HG02870 (cell line): ENCODE results near the gene ALKBH6.
A peak's percentile ranks its signal among the peaks of the same experiment; 100 is the strongest.

ENCODE experiments used
- ATAC-seq: cut with Tn5 transposase; IDR thresholded peaks from one replicate; pipeline ENCODE4 v1.9.1; 2021; ENCODE audit warnings: mild to moderate bottlenecking, moderate library complexity; ENCODE audit not compliant: unreplicated experiment

The ALKBH6 gene

GRCh38 chr19:36030264-36031148 lies 16.5 kb upstream of the ALKBH6 start:
- no peak for ATAC-seq

DNA sequence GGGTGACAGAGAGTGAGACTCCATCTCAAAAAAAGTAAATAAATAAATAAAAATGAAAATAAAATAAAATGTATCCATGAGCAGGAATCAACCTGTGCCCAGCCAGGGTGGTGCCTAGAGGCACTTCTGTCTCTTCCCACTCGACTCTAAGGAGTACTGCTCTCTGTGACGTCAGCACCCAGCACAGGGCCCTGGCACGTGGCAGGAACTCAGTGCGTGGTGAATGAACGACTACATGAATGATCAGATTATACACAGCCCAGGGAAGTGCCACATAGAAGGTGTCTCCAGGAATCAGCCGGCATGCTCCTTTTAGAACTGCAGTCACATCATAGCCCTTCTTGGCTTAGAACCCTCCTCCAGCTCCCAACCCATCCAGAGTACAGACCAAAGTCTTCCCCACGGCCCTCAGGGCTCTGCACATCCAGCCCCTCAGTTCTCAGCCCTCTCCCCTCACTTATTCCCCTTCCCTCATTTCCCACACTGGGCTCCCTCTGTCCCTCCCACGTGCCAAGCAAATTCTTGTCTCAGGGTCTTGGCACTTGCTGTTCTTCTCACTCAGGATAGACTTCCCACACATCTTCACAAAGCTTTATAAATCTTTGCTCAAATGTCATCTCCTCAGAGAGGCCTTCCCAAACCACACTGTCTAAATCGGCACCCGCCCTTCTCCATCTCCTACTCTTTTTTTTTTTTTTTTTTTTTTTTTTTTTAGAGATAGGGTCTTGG lies 14.5 kb upstream of the ALKBH6 start:
- ATAC-seq = no peak

DNA sequence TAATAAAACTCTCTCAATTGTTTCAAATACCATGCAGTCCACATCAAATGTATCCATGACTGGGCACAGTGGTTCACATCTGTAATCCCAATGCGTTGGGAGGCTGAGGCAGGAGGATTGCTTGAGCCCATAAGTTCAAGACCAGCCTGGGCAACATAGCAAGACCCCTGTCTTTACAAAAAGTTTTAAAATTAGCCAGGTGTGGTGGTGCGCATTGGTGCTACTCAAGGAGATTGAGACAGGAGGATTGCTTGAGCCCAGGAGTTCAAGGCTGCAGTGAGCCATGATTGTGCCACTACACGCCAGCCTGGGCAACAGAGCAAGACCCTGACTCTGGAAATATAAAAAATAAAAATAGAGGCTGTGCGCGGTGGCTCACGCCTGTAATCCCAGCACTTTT lies 13.7 kb upstream of the ALKBH6 start:
- ATAC-seq = no peak

GRCh38 chr19:36026091-36026876 lies 12.3 kb upstream of the ALKBH6 start:
- ATAC-seq = no peak

- no peak for ATAC-seq
Measured at GRCh38 chr19:36025541-36025940, 11.5 kb upstream of the ALKBH6 start.

GRCh38 chr19:36023432-36023831 lies 9.4 kb upstream of the ALKBH6 start:
- ATAC-seq = no peak

DNA sequence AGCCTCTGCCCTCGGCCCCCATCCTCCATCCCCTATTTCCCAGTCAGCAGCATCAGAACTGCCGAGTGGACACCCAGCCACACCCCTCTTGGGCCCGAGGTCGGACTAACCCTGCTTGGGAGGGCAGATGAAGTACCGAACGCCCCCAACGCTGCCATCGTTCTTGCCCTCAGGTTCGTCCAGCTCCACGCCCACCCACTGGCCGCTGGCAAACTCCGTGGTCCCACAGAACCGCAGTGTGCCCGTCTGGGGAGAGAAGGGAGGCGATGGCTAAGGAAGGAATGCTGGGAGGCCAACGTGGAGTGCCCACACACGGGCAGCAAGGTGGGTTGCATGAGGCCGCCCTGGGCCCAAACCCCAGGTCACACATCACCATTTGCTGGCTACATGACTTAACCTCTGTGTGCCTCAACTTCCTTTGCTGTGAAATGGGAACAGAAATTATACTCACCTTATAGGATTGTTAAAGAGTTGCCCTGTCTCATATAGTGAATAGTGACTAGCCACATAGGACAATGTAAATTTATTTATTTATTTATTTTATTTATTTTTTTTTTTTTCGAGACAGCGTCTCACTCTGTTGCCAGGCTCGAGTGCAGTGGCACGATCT lies 5.2 kb upstream of the ALKBH6 start:
- ATAC-seq = no peak

DNA sequence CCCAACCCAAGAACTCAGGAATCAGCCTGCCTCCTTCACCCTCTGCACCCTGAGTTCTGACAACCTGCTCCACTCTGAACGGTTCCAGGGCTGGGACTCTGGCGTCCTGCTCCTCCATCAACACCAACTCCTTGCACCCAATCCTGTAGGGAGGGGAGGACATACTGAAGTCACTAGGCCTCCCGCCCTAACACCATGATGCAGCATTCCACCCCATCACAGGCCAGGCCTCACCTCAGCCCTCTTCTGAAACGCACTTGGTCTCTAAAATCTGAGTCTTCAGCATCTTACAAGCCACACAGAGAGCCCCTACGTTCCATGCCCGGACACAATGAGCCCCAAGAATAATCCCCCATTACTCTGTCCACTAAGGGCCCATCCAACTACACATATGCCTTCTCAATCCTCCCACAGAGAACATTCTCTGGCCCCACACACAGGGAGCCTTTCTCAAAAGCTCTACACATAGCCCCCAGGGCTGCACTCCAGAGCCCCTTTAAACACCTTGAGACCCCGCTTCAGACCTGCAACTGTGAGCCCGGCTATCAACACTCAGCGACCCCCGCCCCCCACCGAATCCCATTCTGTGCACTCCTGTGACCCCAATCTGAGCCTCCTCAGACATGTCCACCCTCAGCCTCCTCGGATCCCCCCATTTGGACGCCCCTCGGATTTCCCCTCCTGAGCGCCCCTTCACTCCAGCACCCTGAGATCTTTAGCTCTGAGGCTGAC lies 567 bp downstream of the ALKBH6 start:
- no peak for ATAC-seq

DNA sequence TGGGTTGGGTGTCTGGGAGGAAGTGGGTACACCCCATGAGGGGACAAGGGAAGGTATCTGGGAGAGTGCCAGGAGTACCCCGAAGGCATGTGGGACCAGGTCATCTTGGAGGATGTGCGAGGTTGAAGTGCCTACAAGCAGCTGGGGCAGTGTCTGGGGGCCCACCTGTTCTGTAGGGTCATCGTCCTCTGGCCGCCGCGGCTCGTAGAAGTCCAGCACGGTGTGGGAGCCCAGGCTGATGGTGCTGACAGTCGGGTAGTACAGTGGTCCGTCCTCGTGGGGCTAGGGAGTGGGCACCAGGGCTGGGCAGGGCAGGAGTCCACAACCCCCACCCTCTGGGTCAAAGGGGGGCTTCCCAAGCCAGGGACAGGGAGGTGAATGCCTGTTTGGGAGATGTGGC lies 3.6 kb downstream of the ALKBH6 start:
- no peak for ATAC-seq

GRCh38 chr19:36009633-36010379 lies 4.2 kb downstream of the ALKBH6 start:
- no peak for ATAC-seq

GRCh38 chr19:36009220-36009619 lies 4.8 kb downstream of the ALKBH6 start:
- no peak for ATAC-seq

DNA sequence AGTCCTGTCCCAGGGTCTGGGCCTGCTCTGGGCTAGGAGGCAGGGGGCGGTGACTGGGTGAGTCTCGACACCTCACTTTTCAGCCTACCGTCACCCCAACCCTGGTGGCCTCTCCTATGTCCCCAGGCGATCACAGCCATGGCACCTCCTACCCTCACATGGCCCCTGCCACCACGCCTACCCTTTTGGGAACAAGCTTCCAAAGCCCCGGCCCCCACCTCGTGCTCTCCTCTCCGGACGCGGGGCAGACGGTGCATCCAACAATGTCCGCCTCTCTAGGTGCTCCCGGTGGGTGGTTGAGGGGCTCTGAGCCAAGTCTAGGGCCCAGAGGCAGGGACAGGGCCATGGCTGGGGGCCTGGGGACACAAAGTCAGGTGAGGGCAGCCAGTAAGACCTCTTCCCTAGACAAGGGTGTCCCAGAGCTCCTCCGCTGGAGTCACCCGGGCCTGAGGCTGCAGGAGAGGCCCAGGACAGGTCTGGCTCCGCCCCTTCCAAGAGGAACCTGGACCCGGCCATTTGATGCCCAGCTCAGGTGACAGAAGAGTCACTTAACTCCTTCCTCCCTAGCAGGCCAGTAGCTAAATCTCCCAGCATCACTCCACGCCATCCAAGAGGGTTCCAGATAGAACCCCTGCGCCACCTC lies 5.6 kb downstream of the ALKBH6 start, which contains the start of gene SYNE4:
SYNE4 (minus strand) TSS at position 478 of the 643 bp plus-strand sequence; CDS start at position 346, 132 bp downstream.
- no peak for ATAC-seq

DNA sequence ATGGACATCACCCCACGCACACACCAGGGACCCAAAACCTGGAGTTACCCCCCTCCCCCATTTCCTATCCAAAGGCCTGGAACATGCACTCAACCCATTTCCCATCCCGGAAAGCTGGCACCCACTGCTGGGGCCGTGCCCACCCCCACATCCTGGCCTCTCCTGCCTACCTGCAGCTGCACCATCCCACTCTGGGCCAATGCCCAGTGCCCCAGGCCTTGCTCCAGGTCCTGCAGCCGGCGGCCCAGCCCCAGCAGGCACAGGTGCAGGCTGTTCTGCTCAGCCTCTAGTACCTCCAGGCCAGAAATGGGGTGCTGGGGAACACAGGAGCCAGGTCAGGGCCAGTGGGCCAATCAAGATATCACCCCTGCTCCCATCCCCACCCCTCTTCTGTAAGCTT lies 7.1 kb downstream of the ALKBH6 start:
- no peak for ATAC-seq

GRCh38 chr19:36003284-36003683 lies 10.7 kb downstream of the ALKBH6 start:
- ATAC-seq = no peak

GRCh38 chr19:36001605-36002004 lies 12.4 kb downstream of the ALKBH6 start:
- no peak for ATAC-seq

DNA sequence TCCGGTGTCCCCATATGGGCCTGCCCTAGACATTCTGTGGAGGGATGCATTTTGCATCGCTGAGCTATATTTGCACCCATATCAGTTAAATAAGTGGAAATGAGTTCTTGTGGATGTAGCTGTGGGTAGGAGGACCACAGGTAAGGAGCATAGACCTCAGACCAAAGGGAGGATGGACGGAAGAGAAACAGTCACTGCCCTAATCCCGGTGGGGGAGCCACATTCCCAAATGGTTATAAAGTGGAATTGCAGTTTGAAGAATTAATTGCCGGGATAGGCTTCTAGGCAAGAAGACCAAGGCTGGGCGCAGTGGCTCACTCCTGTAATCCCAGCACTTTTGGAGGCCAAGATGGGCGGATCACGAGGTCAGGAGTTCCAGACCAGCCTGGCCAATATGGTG lies 17.2 kb downstream of the ALKBH6 start:
- no peak for ATAC-seq

- peak; percentile 88 for ATAC-seq
Measured at GRCh38 chr19:35995048-35995993, 18.7 kb downstream of the ALKBH6 start, which contains the start of gene SDHAF1. TSS of gene SDHAF1 (plus strand) at chr19:35995188. CDS start at chr19:35995275, 87 bp downstream.
